Kidney epithelial cell (primary cell): ENCODE data around the gene KIF7. TPM values are rescaled to one million over a fixed set of nuclear protein-coding genes. Genes with fewer than 3 reads are reported as not detected.
A peak's percentile ranks its signal among the peaks of the same experiment; 100 is the strongest.

ENCODE experiments used
- DNase-seq: peaks from one replicate; pipeline ENCODE4 v3.0.0-alpha.2; 2010; ENCODE audit warnings: low read depth
- H3K27me3 ChIP-seq: 2 replicates; pipeline ENCODE4 v1.6.0; 2011; ENCODE audit warnings: low read length; ENCODE audit not compliant: control insufficient read depth, insufficient read depth
- H3K36me3 ChIP-seq: 2 replicates; pipeline ENCODE4 v1.5.1; 2011; ENCODE audit warnings: low read length; ENCODE audit not compliant: control insufficient read depth, insufficient read depth
- H3K4me3 ChIP-seq: 2 replicates; pipeline ENCODE4 v1.5.1; 2011; ENCODE audit warnings: low read depth, mild to moderate bottlenecking, control low read depth, low read length
- CTCF ChIP-seq: IDR thresholded peaks from 2 replicates; pipeline ENCODE4 v1.5.1; 2011; ENCODE audit warnings: mild to moderate bottlenecking, moderate library complexity, low read length, control low read depth, inconsistent platforms; ENCODE audit not compliant: insufficient read depth, poor library complexity, severe bottlenecking
- total RNA-seq: library from RNA; depleted of rRNA; stranded (reverse); fragments of >200 nt; gene quantifications from 2 replicates; pipeline ENCODE4 v1.2.3, GENCODE V29; 2015

The KIF7 gene
- total RNA-seq, 1 donor from 2014 or later = 5.4 TPM

GRCh38 chr15:89680282-89680873 is 25.1 kb upstream of the KIF7 start:
- no peak for DNase-seq
- no peak for TF ChIP-seq CTCF
- Histone ChIP-seq H3K27me3 (no peaks in the 10 kb centered on the region), H3K36me3 (peaks cover 1% of the 10 kb centered on the region), H3K4me3 (no peak overlapping the region)

GRCh38 chr15:89679212-89679611 is 23.9 kb upstream of the KIF7 start, which contains the start of gene PLIN1:
Gene PLIN1, minus strand, starts transcription at chr15:89679367. Its CDS starts 1,878 bp downstream, at chr15:89677489.
- TF ChIP-seq CTCF = no peak
- no peaks in the 10 kb centered on the region for H3K27me3 ChIP-seq
- H3K4me3 ChIP-seq = no peak within 1 kb of the TSS
- peaks cover 1% of the 10 kb centered on the region for H3K36me3 ChIP-seq
- no peak for DNase-seq

- Histone ChIP-seq H3K36me3 (no peaks in the 10 kb centered on the region), H3K4me3 (no peak overlapping the region), H3K27me3 (no peaks in the 10 kb centered on the region)
- TF ChIP-seq CTCF = no peak
- DNase-seq = no peak
Measured at GRCh38 chr15:89677381-89677780, 22.1 kb upstream of the KIF7 start.

- Histone ChIP-seq H3K4me3 (no peak overlapping the region), H3K27me3 (no peaks in the 10 kb centered on the region), H3K36me3 (no peaks in the 10 kb centered on the region)
- no peak for TF ChIP-seq CTCF
- DNase-seq = no peak
Measured at GRCh38 chr15:89675606-89676005, 20.3 kb upstream of the KIF7 start.

- no peak for TF ChIP-seq CTCF
- H3K27me3 ChIP-seq = no peaks in the 10 kb centered on the region
- DNase-seq = no peak
Measured at GRCh38 chr15:89674526-89674925, 19.3 kb upstream of the KIF7 start.

GRCh38 chr15:89673165-89673512 is 17.9 kb upstream of the KIF7 start:
- no peak for DNase-seq
- H3K4me3 ChIP-seq = no peak overlapping the region
- H3K27me3 ChIP-seq = no peaks in the 10 kb centered on the region
- no peaks in the 10 kb centered on the region for H3K36me3 ChIP-seq
- peak; percentile 59 for TF ChIP-seq CTCF

More at GRCh38 chr15:89674526-89674925, 19.3 kb upstream of the KIF7 start:
- H3K36me3 ChIP-seq = no peaks in the 10 kb centered on the region
- no peak overlapping the region for H3K4me3 ChIP-seq
